Progenitor cell of endocrine pancreas (in vitro differentiated cells): ENCODE results near the gene NFKBIE. TPM values are rescaled to one million over a fixed set of nuclear protein-coding genes. Genes with fewer than 3 reads are reported as not detected.

Experiments used
- DNase-seq: peaks from one replicate; pipeline ENCODE4 v3.0.0; 2021; ENCODE audit warnings: low spot score; ENCODE audit not compliant: unreplicated experiment
- H3K27ac Mint-ChIP-seq: 2 replicates; pipeline ENCODE4 v1.8.0; 2021; ENCODE audit warnings: mild to moderate bottlenecking, moderate library complexity, mixed read lengths
- H3K27me3 Mint-ChIP-seq: 2 replicates; pipeline ENCODE4 v1.8.0; 2021; ENCODE audit warnings: mixed read lengths
- H3K36me3 Mint-ChIP-seq: 2 replicates; pipeline ENCODE4 v1.8.0; 2022; ENCODE audit warnings: mixed read lengths; ENCODE audit not compliant: insufficient read depth
- H3K4me1 Mint-ChIP-seq: 2 replicates; pipeline ENCODE4 v1.8.0; 2021; ENCODE audit warnings: low read depth, mixed read lengths
- H3K4me3 Mint-ChIP-seq: 2 replicates; pipeline ENCODE4 v1.8.0; 2021; ENCODE audit warnings: low read depth, mild to moderate bottlenecking, moderate library complexity, mixed read lengths
- H3K9me3 Mint-ChIP-seq: 2 replicates; pipeline ENCODE4 v1.8.0; 2021; ENCODE audit warnings: low read depth, mixed read lengths
- CTCF ChIP-seq: fragments of 200-600 bp; sonication (generic); IDR thresholded peaks from one replicate; pipeline ENCODE4 v1.5.0; 2021; ENCODE audit warnings: antibody characterized with exemption, mild to moderate bottlenecking; ENCODE audit not compliant: unreplicated experiment
- total RNA-seq: library from RNA; stranded (reverse); gene quantifications from 2 replicates; pipeline ENCODE4 v1.2.1, GENCODE V29; 2021

Gene NFKBIE
- total RNA-seq, 1 donor from 2014 or later: 7.1 TPM

GRCh38 chr6:44273617-44274016, 8.3 kb upstream of the NFKBIE start:
- TF ChIP-seq CTCF: no peak
- DNase-seq: no peak
- H3K9me3 Mint-ChIP-seq: no peaks in the 10 kb centered on the region
- peaks cover 5% of the 10 kb centered on the region for H3K36me3 Mint-ChIP-seq
- H3K27ac Mint-ChIP-seq: no peak overlapping the region
- peaks cover 2% of the 10 kb centered on the region for H3K4me1 Mint-ChIP-seq
- H3K27me3 Mint-ChIP-seq: peaks cover 55% of the 10 kb centered on the region
- H3K4me3 Mint-ChIP-seq: no peak overlapping the region

- H3K27ac Mint-ChIP-seq: no peak overlapping the region
- H3K4me3 Mint-ChIP-seq: no peak overlapping the region
- TF ChIP-seq CTCF: no peak
- peaks cover 5% of the 10 kb centered on the region for H3K36me3 Mint-ChIP-seq
- DNase-seq: no peak
- H3K4me1 Mint-ChIP-seq: peaks cover 2% of the 10 kb centered on the region
- H3K27me3 Mint-ChIP-seq: peaks cover 53% of the 10 kb centered on the region
- H3K9me3 Mint-ChIP-seq: no peaks in the 10 kb centered on the region
Measured at GRCh38 chr6:44272999-44273566, 7.7 kb upstream of the NFKBIE start.

DNA sequence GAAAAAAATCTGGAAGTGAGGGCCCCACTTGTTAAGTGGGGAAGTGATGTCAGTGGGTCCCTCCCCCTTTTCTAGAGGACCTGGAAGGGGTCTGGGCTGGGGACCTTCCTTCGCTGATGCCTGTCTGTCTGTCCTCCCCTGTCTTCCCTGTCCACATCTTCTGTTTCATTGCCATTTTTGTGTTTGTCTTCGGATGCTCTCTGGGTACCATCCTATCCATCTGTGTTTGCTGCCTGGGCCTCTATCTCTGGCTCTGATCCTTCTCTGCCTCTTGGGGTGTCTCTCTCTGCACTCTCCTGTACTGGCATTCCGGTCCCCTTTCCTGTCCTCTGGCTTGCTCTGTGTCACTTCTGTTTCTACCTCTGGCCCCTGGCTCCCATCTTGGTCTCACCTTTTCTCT, 7.2 kb upstream of the NFKBIE start:
- no peak for DNase-seq
- no peak for TF ChIP-seq CTCF
- Mint-ChIP-seq H3K9me3 (no peaks in the 10 kb centered on the region), H3K36me3 (peaks cover 5% of the 10 kb centered on the region), H3K4me3 (no peak overlapping the region), H3K27ac (no peak overlapping the region), H3K27me3 (peaks cover 51% of the 10 kb centered on the region), H3K4me1 (peaks cover 2% of the 10 kb centered on the region)

GRCh38 chr6:44271914-44272313, 6.6 kb upstream of the NFKBIE start:
- peaks cover 48% of the 10 kb centered on the region for H3K27me3 Mint-ChIP-seq
- peak overlapping the region; percentile 26 for H3K4me3 Mint-ChIP-seq
- no peak for DNase-seq

DNA sequence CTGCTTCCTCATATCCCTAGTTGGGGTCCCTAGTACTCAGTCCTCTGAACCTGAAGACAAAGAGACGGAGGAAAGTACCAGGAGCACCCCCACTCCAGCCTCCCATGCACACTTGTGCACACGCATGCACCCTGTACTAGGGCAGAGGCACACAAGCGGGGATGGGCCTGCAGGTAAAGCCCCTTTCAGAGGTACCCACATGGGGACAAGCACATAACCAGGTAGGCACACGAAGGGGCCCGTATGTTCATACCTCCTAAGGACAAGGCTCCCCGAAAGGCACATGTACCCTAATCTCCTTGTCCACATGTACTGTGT, 6.0 kb upstream of the NFKBIE start:
- H3K36me3 Mint-ChIP-seq: peaks cover 5% of the 10 kb centered on the region
- DNase-seq: no peak
- H3K4me1 Mint-ChIP-seq: peaks cover 2% of the 10 kb centered on the region
- no peak overlapping the region for H3K27ac Mint-ChIP-seq
- no peaks in the 10 kb centered on the region for H3K9me3 Mint-ChIP-seq
- no peak for TF ChIP-seq CTCF
- peak overlapping the region; percentile 73 for H3K4me3 Mint-ChIP-seq
- H3K27me3 Mint-ChIP-seq: peaks cover 50% of the 10 kb centered on the region

More at GRCh38 chr6:44271914-44272313, 6.6 kb upstream of the NFKBIE start:
- no peaks in the 10 kb centered on the region for H3K9me3 Mint-ChIP-seq
- peaks cover 2% of the 10 kb centered on the region for H3K4me1 Mint-ChIP-seq
- TF ChIP-seq CTCF: no peak
- peaks cover 5% of the 10 kb centered on the region for H3K36me3 Mint-ChIP-seq
- no peak overlapping the region for H3K27ac Mint-ChIP-seq
